Naive B cell (primary cell): ENCODE measurements around the gene PHF12. TPM values are rescaled to one million over a fixed set of nuclear protein-coding genes. Genes with fewer than 3 reads are reported as not detected.

Experiments used
- ATAC-seq, 2 donors: fragments of 150-1000 bp; cut with Tn5 transposase; 2 replicates each; pipeline ENCODE4 v1.10.0; 2021; ENCODE audit warnings: low read depth in 2 of 2, mild to moderate bottlenecking in 2 of 2, moderate library complexity in 2 of 2
- DNase-seq: peaks from one replicate; pipeline ENCODE4 v3.0.0; 2022
- H3K27ac Mint-ChIP-seq, 6 donors: one replicate each; pipeline ENCODE4 v1.8.0; 2020 to 2022; ENCODE audit warnings: mild to moderate bottlenecking in 6 of 6, mixed read lengths in 6 of 6, moderate library complexity in 5 of 6, inconsistent platforms in 2 of 6
- H3K27me3 Mint-ChIP-seq, 3 donors: one replicate each; pipeline ENCODE4 v1.8.0; 2021 to 2022; ENCODE audit warnings: mixed read lengths in 3 of 3, mild to moderate bottlenecking in 1 of 3
- H3K36me3 Mint-ChIP-seq, 2 donors: one replicate each; pipeline ENCODE4 v1.8.0; 2020 to 2022; ENCODE audit warnings: mixed read lengths in 2 of 2, inconsistent platforms in 1 of 2, mild to moderate bottlenecking in 1 of 2
- H3K4me1 Mint-ChIP-seq, 3 donors: one replicate each; pipeline ENCODE4 v1.8.0; 2020 to 2022; ENCODE audit warnings: mixed read lengths in 3 of 3, inconsistent platforms in 1 of 3, mild to moderate bottlenecking in 1 of 3, moderate library complexity in 1 of 3
- H3K4me3 Mint-ChIP-seq, 8 donors: one replicate each; pipeline ENCODE4 v1.8.0; 2020 to 2022; ENCODE audit warnings: mild to moderate bottlenecking in 8 of 8, mixed read lengths in 8 of 8, moderate library complexity in 8 of 8, inconsistent platforms in 2 of 8
- H3K9me3 Mint-ChIP-seq, 7 donors: one replicate each; pipeline ENCODE4 v1.8.0; 2020 to 2022; ENCODE audit warnings: mixed read lengths in 7 of 7, mild to moderate bottlenecking in 5 of 7, inconsistent platforms in 2 of 7, moderate library complexity in 1 of 7
- polyA plus RNA-seq, 6 donors: library from polyadenylated mRNA; unstranded; fragments of 300-500 nt; fragmentation: Illumina TruSeq; gene quantifications; one replicate each; pipeline ENCODE4 v1.2.3, GENCODE V29; 2021; ENCODE audit warnings: low read depth in 6 of 6

PHF12 gene
- polyA plus RNA-seq, 6 donors from 2014 or later: 0.71 to 11.8 (median 5.5) TPM

- Mint-ChIP-seq H3K4me3 (peak overlapping the region; percentile 87 to 99 (median 94)), H3K9me3 (no peaks in the 10 kb centered on the region), H3K27ac (peak overlapping the region; percentile 74 to 97 (median 94)), H3K4me1 (peaks cover 9 to 22% (median 10%) of the 10 kb centered on the region in 3 donors), H3K27me3 (no peaks in the 10 kb centered on the region), H3K36me3 (no peaks in the 10 kb centered on the region)
- no peak for DNase-seq
- ATAC-seq: no peak
Measured at GRCh38 chr17:28855336-28855679, 96.0 kb downstream of the PHF12 start.

Other genes with a start within 250 kb of the PHF12 start
- gene PROCA1, start 239.6 kb downstream of the PHF12 start, polyA plus RNA-seq: 1 to 10 TPM in 3 of 6 donors, under 1 TPM in 2, not detected in 1; 0.29 to 2.3 (median 1.1) TPM
- gene RAB34, start 233.7 kb downstream of the PHF12 start, polyA plus RNA-seq: 10 to 100 TPM; 11.6 to 22.6 (median 18.2) TPM
- gene RPL23A, start 231.5 kb downstream of the PHF12 start, polyA plus RNA-seq: 1,000 to 10,000 TPM; 5,077 to 6,780 (median 5,627) TPM
- gene TLCD1, start 225.3 kb downstream of the PHF12 start, polyA plus RNA-seq: 1 to 10 TPM in 1 of 6 donors, under 1 TPM in 1, not detected in 4; 0.93 to 1.2 TPM
- gene NEK8, start 222.7 kb downstream of the PHF12 start, polyA plus RNA-seq: 10 to 100 TPM; 14.5 to 26.1 (median 19.6) TPM
- gene TRAF4, start 207.5 kb downstream of the PHF12 start, polyA plus RNA-seq: 10 to 100 TPM in 4 of 6 donors, 1 to 10 TPM in 2; 5.4 to 17.1 (median 12.0) TPM
- 10 to 100 TPM in 2 of 6 donors, 1 to 10 TPM in 4; 6.6 to 19.4 (median 8.2) TPM for gene FAM222B, start 108.7 kb downstream of the PHF12 start, polyA plus RNA-seq
- 10 to 100 TPM; 37.0 to 50.3 (median 46.2) TPM for gene ERAL1, start 96.5 kb downstream of the PHF12 start, polyA plus RNA-seq
- 100 to 1,000 TPM; 431 to 655 (median 460) TPM for gene FLOT2, start 53.8 kb downstream of the PHF12 start, polyA plus RNA-seq
- 10 to 100 TPM in 5 of 6 donors, 1 to 10 TPM in 1; 9.4 to 17.3 (median 11.5) TPM for gene DHRS13, start 48.4 kb downstream of the PHF12 start, polyA plus RNA-seq
- gene SEZ6, start 54.5 kb upstream of the PHF12 start, polyA plus RNA-seq: 1 to 10 TPM in 5 of 6 donors, under 1 TPM in 1; 0.41 to 3.6 (median 1.7) TPM
- gene PIPOX, start 91.6 kb upstream of the PHF12 start, polyA plus RNA-seq: 1 to 10 TPM in 3 of 6 donors, under 1 TPM in 3; 0.23 to 2.8 (median 0.98) TPM
- gene MYO18A, start 228.9 kb upstream of the PHF12 start, polyA plus RNA-seq: 10 to 100 TPM in 5 of 6 donors, 1 to 10 TPM in 1; 5.1 to 51.6 (median 17.0) TPM